CD14-positive monocyte (primary cell): ENCODE measurements around the gene CLK3. TPM values are rescaled to one million over a fixed set of nuclear protein-coding genes. Genes with fewer than 3 reads are reported as not detected.
"Not testable (repeated sequence)": the region's sequence is repeated elsewhere in the genome, so short reads cannot be mapped to it uniquely, and the experiment has no call there.

Experiments
- DNase-seq, 3 donors: peaks; one replicate each; pipeline ENCODE4 v3.0.0-alpha.2; 2011 to 2022
- H2AFZ ChIP-seq: 2 replicates; pipeline ENCODE4 v1.6.0; 2012; ENCODE audit warnings: mild to moderate bottlenecking, low read depth, low read length, inconsistent platforms; ENCODE audit not compliant: insufficient read depth, poor library complexity, severe bottlenecking
- H3K27ac ChIP-seq, 2 donors: 1 replicate in 1 of 2; 2 replicates in 1 of 2; pipeline ENCODE4 v1.5.1; 2012 to 2013; ENCODE audit warnings: low read length in 2 of 2, control low read depth in 1 of 2, inconsistent platforms in 1 of 2, low read depth in 1 of 2, mild to moderate bottlenecking in 1 of 2
- H3K27me3 ChIP-seq, 2 donors: one replicate each; pipeline versions ENCODE4 v1.6.0 to v1.6.1; 2011 to 2013; ENCODE audit warnings: low read length in 2 of 2; ENCODE audit not compliant: control insufficient read depth in 2 of 2, insufficient read depth in 2 of 2
- H3K36me3 ChIP-seq, 2 donors: replicated peaks in 1 of 2; 1 replicate in 1 of 2; 2 replicates in 1 of 2; pipeline versions ENCODE4 v1.5.1 to v1.6.1; 2012 to 2013; ENCODE audit warnings: low read length in 2 of 2, control low read depth in 1 of 2, inconsistent platforms in 1 of 2, mild to moderate bottlenecking in 1 of 2; ENCODE audit not compliant: insufficient read depth in 2 of 2, control insufficient read depth in 1 of 2
- H3K4me1 ChIP-seq, 2 donors: 1 replicate in 1 of 2; 2 replicates in 1 of 2; pipeline versions ENCODE4 v1.5.1 to v1.6.1; 2012 to 2013; ENCODE audit warnings: low read length in 2 of 2, control low read depth in 1 of 2, inconsistent platforms in 1 of 2, mild to moderate bottlenecking in 1 of 2, moderate library complexity in 1 of 2; ENCODE audit not compliant: insufficient read depth in 2 of 2, control insufficient read depth in 1 of 2
- H3K4me2 ChIP-seq: replicated peaks from 2 replicates; pipeline ENCODE3; 2012; ENCODE audit warnings: low read length, moderate library complexity, mild to moderate bottlenecking; ENCODE audit not compliant: poor library complexity, severe bottlenecking; ENCODE audit errors: extremely low read depth
- H3K4me3 ChIP-seq, 3 experiments: fragments of 200-600 bp in 1 of 3; sonication (generic) in 1 of 3; replicated peaks in 1 of 3; 1 replicate in 2 of 3; 2 replicates in 1 of 3; pipeline ENCODE4 v1.5.1; 2011 to 2013; ENCODE audit warnings: low read length in 3 of 3, mild to moderate bottlenecking in 3 of 3, control low read depth in 2 of 3, low read depth in 2 of 3, inconsistent platforms in 1 of 3, moderate library complexity in 1 of 3
- H3K79me2 ChIP-seq: 2 replicates; pipeline ENCODE4 v1.6.0; 2012; ENCODE audit warnings: mild to moderate bottlenecking, control low read depth, inconsistent platforms, low read length, moderate library complexity; ENCODE audit not compliant: insufficient read depth
- H3K9ac ChIP-seq: 2 replicates; pipeline ENCODE4 v1.6.0; 2017; ENCODE audit warnings: low read length, mild to moderate bottlenecking; ENCODE audit not compliant: insufficient read depth, poor library complexity, severe bottlenecking
- H3K9me3 ChIP-seq, 2 donors: replicated peaks in 1 of 2; 1 replicate in 1 of 2; 2 replicates in 1 of 2; pipeline versions ENCODE4 v1.5.1 to v1.6.1; 2012 to 2013; ENCODE audit warnings: low read length in 2 of 2, control low read depth in 1 of 2; ENCODE audit not compliant: control insufficient read depth in 1 of 2, insufficient read depth in 1 of 2
- H4K20me1 ChIP-seq: 2 replicates; pipeline ENCODE4 v1.6.0; 2012; ENCODE audit warnings: mild to moderate bottlenecking, low read length, control low read depth, moderate library complexity; ENCODE audit not compliant: insufficient read depth
- H3K27ac Mint-ChIP-seq, 7 donors: one replicate each; pipeline ENCODE4 v1.8.0; 2020; ENCODE audit warnings: mild to moderate bottlenecking in 7 of 7, mixed read lengths in 7 of 7, moderate library complexity in 6 of 7, inconsistent platforms in 2 of 7
- H3K27me3 Mint-ChIP-seq, 3 donors: one replicate each; pipeline ENCODE4 v1.8.0; 2021 to 2022; ENCODE audit warnings: low read depth in 3 of 3, mild to moderate bottlenecking in 3 of 3, mixed read lengths in 3 of 3, moderate library complexity in 3 of 3, inconsistent platforms in 1 of 3
- H3K36me3 Mint-ChIP-seq, 2 donors: one replicate each; pipeline ENCODE4 v1.8.0; 2020; ENCODE audit warnings: mixed read lengths in 2 of 2, inconsistent platforms in 1 of 2, mild to moderate bottlenecking in 1 of 2
- H3K4me1 Mint-ChIP-seq: one replicate; pipeline ENCODE4 v1.8.0; 2020; ENCODE audit warnings: mild to moderate bottlenecking, mixed read lengths
- H3K4me3 Mint-ChIP-seq, 2 donors: one replicate each; pipeline ENCODE4 v1.8.0; 2020; ENCODE audit warnings: mild to moderate bottlenecking in 2 of 2, mixed read lengths in 2 of 2, moderate library complexity in 1 of 2
- H3K9me3 Mint-ChIP-seq, 7 donors: one replicate each; pipeline ENCODE4 v1.8.0; 2020 to 2022; ENCODE audit warnings: mixed read lengths in 7 of 7, mild to moderate bottlenecking in 6 of 7, moderate library complexity in 6 of 7, inconsistent platforms in 2 of 7
- WGBS: methylation state at CpG from one replicate; pipeline ENCODE4 v1.1.5; 2013; ENCODE audit warnings: missing lambda C conversion rate; ENCODE audit not compliant: insufficient coverage; 5-methylcytosine and 5-hydroxymethylcytosine counted together
- intact Hi-C, 2 donors: fragments of 100-400 bp; cut with micrococcal nuclease; formaldehyde crosslinking; loops; one replicate each; pipeline versions ENCODE4 v1.15.0 to v1.15.1; 2023
- polyA plus RNA-seq, 3 donors: library from polyadenylated mRNA; depleted of rRNA in 1 of 3; unstranded in 2 of 3; stranded (reverse) in 1 of 3; fragments of 300-500 nt in 2 of 3; fragments of >200 nt in 1 of 3; fragmentation: Illumina TruSeq in 2 of 3; gene quantifications; 1 replicate in 2 of 3; 2 replicates in 1 of 3; pipeline ENCODE4 v1.2.3, GENCODE V29; 2012 to 2021
- TF ChIP-seq, protein P1 (sequence below): fragments of 200-600 bp; IDR thresholded peaks from one replicate; pipeline ENCODE4 v1.8.0; 2022; ENCODE audit warnings: antibody characterized with exemption, mild to moderate bottlenecking

Gene CLK3
- polyA plus RNA-seq, 3 donors = 27.6 to 354 (median 33.2) TPM

DNA sequence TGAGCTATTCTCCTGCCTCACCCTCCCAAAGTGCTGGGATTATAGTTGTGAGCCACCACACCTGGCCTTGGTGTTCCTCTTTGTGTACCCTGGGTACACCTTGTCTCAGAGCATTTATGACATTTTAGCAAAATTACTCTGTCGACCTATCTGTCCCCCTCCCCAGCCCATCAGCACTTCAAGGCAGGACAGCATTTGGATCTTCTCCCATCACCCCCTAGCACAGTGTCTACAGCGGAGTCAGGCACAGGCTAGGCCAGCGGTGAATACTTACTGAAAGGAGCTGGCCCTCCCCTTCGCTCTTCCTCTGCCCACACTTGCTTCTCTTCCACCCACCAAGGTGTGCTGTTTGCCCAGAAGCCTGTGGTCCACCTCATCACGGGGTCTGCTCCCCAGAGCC lies 20.4 kb upstream of the CLK3 start:
- intact Hi-C loops = loop anchor here in 1 of 2 donors (5.0 kb wide), 1 partner anchor 53 kb away; the partner anchor contains the start of gene ARID3B
- H3K9me3 Mint-ChIP-seq = no peaks in the 10 kb centered on the region
- WGBS = 96% methylated on average over 4 of the region's 5 CpGs
- H2AFZ ChIP-seq = no peak overlapping the region
- TF ChIP-seq, protein P1, sequence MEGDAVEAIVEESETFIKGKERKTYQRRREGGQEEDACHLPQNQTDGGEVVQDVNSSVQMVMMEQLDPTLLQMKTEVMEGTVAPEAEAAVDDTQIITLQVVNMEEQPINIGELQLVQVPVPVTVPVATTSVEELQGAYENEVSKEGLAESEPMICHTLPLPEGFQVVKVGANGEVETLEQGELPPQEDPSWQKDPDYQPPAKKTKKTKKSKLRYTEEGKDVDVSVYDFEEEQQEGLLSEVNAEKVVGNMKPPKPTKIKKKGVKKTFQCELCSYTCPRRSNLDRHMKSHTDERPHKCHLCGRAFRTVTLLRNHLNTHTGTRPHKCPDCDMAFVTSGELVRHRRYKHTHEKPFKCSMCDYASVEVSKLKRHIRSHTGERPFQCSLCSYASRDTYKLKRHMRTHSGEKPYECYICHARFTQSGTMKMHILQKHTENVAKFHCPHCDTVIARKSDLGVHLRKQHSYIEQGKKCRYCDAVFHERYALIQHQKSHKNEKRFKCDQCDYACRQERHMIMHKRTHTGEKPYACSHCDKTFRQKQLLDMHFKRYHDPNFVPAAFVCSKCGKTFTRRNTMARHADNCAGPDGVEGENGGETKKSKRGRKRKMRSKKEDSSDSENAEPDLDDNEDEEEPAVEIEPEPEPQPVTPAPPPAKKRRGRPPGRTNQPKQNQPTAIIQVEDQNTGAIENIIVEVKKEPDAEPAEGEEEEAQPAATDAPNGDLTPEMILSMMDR = no peak
- H3K4me2 ChIP-seq = no peak overlapping the region
- H3K27ac Mint-ChIP-seq = peak overlapping the region in 2 of 7 donors; percentile 14 to 15
- H3K36me3 Mint-ChIP-seq = peaks cover 50 to 71% of the 10 kb centered on the region in 2 donors
- peaks cover 47 to 57% of the 10 kb centered on the region in 2 donors for H3K36me3 ChIP-seq
- peaks cover 13 to 15% of the 10 kb centered on the region in 2 donors for H3K4me1 ChIP-seq
- H3K4me3 Mint-ChIP-seq = no peak overlapping the region
- peaks cover 15% of the 10 kb centered on the region for H3K4me1 Mint-ChIP-seq
- no peaks in the 10 kb centered on the region for H3K27me3 ChIP-seq
- peaks cover 4% of the 10 kb centered on the region for H3K79me2 ChIP-seq
- H3K9ac ChIP-seq = no peak overlapping the region
- H4K20me1 ChIP-seq = peaks cover 8% of the 10 kb centered on the region
- H3K4me3 ChIP-seq = no peak overlapping the region
- DNase-seq = no peak
- H3K9me3 ChIP-seq = no peaks in the 10 kb centered on the region
- no peak overlapping the region for H3K27ac ChIP-seq
- no peaks in the 10 kb centered on the region for H3K27me3 Mint-ChIP-seq

DNA sequence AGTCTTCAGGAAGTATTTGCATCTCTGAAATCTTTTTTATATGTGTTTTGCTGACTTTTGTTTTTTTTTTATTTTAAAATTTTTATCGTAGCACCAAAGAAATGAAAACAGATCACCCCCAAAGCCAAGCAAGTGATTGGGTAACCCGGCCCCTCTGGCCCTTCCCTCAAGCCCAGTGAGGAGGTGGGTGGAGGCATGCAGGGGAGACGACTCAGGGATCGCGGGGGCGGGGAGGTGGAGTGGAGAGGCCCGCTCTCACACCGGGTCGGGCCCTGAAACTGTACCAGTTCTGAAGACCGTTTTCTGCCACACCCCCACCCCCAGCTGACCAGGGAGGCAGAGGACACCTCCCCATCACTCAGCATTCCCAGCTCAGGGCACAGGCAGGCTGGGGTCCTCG lies 18.9 kb upstream of the CLK3 start:
- not testable (repeated sequence) for H3K27ac Mint-ChIP-seq, DNase-seq, H2AFZ ChIP-seq, H3K27me3 Mint-ChIP-seq, H3K79me2 ChIP-seq, H3K4me2 ChIP-seq, H3K4me3 ChIP-seq, H3K27me3 ChIP-seq, H3K9ac ChIP-seq, H3K9me3 ChIP-seq, H4K20me1 ChIP-seq, H3K9me3 Mint-ChIP-seq, H3K27ac ChIP-seq, H3K4me3 Mint-ChIP-seq
- peaks cover 33 to 42% of the 10 kb centered on the region in 2 donors for H3K36me3 ChIP-seq
- no CpG with 5 or more reads among the region's 11 CpGs for WGBS
- Mint-ChIP-seq H3K36me3 (peaks cover 38 to 56% of the 10 kb centered on the region in 2 donors), H3K4me1 (peaks cover 15% of the 10 kb centered on the region)
- intact Hi-C loops = loop anchor here in 1 of 2 donors (5.0 kb wide), 1 partner anchor 54 kb away; the partner anchor contains the start of gene ARID3B
- H3K4me1 ChIP-seq = peaks cover 13 to 15% of the 10 kb centered on the region in 2 donors

GRCh38 chr15:74597146-74597705 lies 18.4 kb upstream of the CLK3 start:
- H3K4me2 ChIP-seq, H3K27me3 ChIP-seq, H3K4me3 ChIP-seq, H3K9ac ChIP-seq, H3K27me3 Mint-ChIP-seq, H3K4me3 Mint-ChIP-seq, H2AFZ ChIP-seq, H3K9me3 Mint-ChIP-seq, H3K79me2 ChIP-seq, H4K20me1 ChIP-seq, H3K27ac ChIP-seq, DNase-seq, H3K9me3 ChIP-seq: not testable (repeated sequence)
- H3K4me1 Mint-ChIP-seq = peaks cover 15% of the 10 kb centered on the region
- peaks cover 28 to 37% of the 10 kb centered on the region in 2 donors for H3K36me3 ChIP-seq
- H3K27ac Mint-ChIP-seq = peak overlapping the region in 1 of 7 donors; percentile 78
- WGBS = no CpG with 5 or more reads among the region's 16 CpGs
- H3K4me1 ChIP-seq = peaks cover 13 to 15% of the 10 kb centered on the region in 2 donors
- intact Hi-C loops = loop anchor here in 1 of 2 donors (5.0 kb wide), 1 partner anchor 55 kb away; the partner anchor contains the start of gene ARID3B
- H3K36me3 Mint-ChIP-seq = peaks cover 33 to 51% of the 10 kb centered on the region in 2 donors
